Fibroblast of the aortic adventitia (primary cell): ENCODE results near the gene MRPS6. TPM values are rescaled to one million over a fixed set of nuclear protein-coding genes. Genes with fewer than 3 reads are reported as not detected.

ENCODE experiments used
- DNase-seq: peaks from one replicate; pipeline ENCODE4 v3.0.0-alpha.2; 2010; ENCODE audit warnings: low read depth
- H3K4me3 ChIP-seq: 2 replicates; pipeline ENCODE4 v1.5.1; 2011; ENCODE audit warnings: low read depth, mild to moderate bottlenecking, control low read depth, low read length, moderate library complexity
- CTCF ChIP-seq: IDR thresholded peaks from 2 replicates; pipeline ENCODE4 v1.5.1; 2011; ENCODE audit warnings: mild to moderate bottlenecking, low read length, control low read depth, inconsistent platforms; ENCODE audit not compliant: insufficient read depth
- total RNA-seq: library from RNA; depleted of rRNA; stranded (reverse); fragments of >200 nt; gene quantifications from 2 replicates; pipeline ENCODE4 v1.2.3, GENCODE V29; 2012; ENCODE audit warnings: low replicate concordance

MRPS6 gene
- total RNA-seq, 1 donor, result 78.1 TPM

- TF ChIP-seq CTCF, result no peak
- peak; percentile 68 for DNase-seq
- H3K4me3 ChIP-seq, result no peak overlapping the region
Measured at GRCh38 chr21:34180407-34180806, 107.0 kb downstream of the MRPS6 start.

- DNase-seq, result no peak
- H3K4me3 ChIP-seq, result no peak overlapping the region
- no peak for TF ChIP-seq CTCF
Measured at GRCh38 chr21:34180826-34181359, 107.5 kb downstream of the MRPS6 start.

GRCh38 chr21:34181431-34182039, 108.2 kb downstream of the MRPS6 start:
- no peak for TF ChIP-seq CTCF
- no peak overlapping the region for H3K4me3 ChIP-seq
- DNase-seq, result no peak

DNA sequence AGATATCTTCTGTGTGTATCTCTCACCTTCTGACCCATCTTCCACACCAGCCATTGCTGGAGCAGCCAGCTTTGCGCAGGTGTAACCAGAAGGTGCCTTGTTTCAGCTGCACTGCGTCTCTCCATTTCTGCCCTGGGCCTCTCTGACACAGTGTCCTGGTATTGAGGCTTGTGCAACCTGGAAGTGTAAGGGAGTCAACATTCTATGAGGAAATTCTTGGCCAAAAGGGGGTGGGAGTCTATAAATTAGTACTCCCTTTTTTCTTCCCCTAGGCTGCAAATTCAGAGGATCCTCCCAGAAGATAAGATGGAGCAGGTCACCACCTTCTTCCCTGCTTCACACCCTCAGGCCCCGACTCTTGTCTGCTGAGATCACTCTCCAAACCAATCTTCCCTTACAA, 109.1 kb downstream of the MRPS6 start:
- no peak overlapping the region for H3K4me3 ChIP-seq
- TF ChIP-seq CTCF, result no peak
- DNase-seq, result no peak

DNA sequence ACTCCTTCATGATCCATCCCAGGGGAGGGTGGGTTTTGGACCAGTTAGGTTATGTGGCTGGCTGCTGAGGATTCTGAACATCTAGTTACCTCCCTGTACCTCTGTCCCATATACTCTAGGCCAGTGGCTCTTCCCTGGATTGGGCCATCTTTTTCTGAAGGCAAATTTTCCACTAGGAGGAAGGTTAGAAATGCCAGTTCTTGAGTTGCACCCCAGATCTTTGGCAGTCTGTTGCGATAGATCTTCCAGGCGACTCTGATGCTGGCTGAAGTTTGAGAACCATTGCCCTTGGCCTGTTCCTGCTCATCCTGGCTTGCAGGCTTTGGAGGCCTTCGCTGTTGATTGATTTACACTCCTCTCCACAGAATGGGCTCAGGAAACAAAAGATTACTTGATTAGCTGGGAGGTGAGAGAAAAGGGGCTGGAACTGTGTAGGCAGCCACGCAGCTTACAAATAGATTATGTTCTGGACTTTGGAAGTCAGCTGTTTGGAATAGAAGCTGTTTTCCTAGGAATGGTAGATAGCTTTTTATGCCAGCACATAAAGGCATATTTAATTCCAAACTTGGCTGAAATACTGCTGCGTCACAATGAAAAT, 110.1 kb downstream of the MRPS6 start:
- H3K4me3 ChIP-seq, result no peak overlapping the region
- DNase-seq, result peak; percentile 39
- TF ChIP-seq CTCF, result no peak

DNA sequence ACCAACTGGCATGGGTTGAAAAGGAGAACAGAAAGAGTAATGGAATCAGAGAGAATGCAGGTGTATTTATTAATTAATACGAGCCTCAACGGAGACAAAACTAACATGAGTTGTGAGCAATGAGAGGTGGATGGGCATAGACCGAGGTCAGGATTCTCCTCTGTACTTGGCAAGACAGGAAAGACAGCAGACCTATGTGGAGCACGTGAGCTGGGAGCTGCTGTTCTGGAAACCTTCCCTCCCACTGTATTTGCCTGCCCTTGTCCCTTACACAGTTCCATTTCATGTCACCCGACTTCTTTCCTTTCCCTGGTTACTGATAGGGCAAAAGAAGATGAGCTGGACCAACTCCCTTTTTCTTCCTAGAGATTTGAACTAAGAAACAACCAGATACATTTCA, 110.9 kb downstream of the MRPS6 start:
- H3K4me3 ChIP-seq, result no peak overlapping the region
- no peak for DNase-seq
- TF ChIP-seq CTCF, result no peak
